ENCODE results near the gene TGFB3.

DNA sequence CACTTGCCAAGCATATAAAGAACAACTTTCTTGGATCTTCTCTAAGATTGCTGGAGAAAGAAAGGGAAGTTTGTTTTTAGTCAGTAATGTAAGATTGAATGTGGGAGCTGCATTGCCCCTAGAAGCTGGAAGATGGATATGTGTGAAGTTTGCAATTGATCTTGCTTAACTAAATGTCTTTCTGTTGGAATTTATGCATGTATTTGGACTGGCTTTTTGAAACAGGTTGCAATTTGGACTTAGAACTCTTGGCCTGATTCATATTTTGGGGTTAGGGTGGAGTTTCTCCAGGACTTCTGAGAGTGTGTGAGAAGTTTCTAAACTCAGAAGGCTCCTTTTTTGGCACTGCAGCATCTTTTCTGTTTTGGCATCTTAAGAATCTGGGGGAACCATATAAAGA lies 30.1 kb upstream of the TGFB3 start:
- TF ChIP-seq, protein P1, sequence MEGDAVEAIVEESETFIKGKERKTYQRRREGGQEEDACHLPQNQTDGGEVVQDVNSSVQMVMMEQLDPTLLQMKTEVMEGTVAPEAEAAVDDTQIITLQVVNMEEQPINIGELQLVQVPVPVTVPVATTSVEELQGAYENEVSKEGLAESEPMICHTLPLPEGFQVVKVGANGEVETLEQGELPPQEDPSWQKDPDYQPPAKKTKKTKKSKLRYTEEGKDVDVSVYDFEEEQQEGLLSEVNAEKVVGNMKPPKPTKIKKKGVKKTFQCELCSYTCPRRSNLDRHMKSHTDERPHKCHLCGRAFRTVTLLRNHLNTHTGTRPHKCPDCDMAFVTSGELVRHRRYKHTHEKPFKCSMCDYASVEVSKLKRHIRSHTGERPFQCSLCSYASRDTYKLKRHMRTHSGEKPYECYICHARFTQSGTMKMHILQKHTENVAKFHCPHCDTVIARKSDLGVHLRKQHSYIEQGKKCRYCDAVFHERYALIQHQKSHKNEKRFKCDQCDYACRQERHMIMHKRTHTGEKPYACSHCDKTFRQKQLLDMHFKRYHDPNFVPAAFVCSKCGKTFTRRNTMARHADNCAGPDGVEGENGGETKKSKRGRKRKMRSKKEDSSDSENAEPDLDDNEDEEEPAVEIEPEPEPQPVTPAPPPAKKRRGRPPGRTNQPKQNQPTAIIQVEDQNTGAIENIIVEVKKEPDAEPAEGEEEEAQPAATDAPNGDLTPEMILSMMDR (IDR thresholded peaks at IDR 0.05; ENCODE audit: insufficient read depth, low read length, poor library complexity, severe bottlenecking): no peak
- no peak for TF ChIP-seq EZH2phosphoT487 (conservative IDR thresholded peaks at IDR 0.05; ENCODE audit: low read length)
